ENCODE measurements around the gene CCN6.

DNA sequence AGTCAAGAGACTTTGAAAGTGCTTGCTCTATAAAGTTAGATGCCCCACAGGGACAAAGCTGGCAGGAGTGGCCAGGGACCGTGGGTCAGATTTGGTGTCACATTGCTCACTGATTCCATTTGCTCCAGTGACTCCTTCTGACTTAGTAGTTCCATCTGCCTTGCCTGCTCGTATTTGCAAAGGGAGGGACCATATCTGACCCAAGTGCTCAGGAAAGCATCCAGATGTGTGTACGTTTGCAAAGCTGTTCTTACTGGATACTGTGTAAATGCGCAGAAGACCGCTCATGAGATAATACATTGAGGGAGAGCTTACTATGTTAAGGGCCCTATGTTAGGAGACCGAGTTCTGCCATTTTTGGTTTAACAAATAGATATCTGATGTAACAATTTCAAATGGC, 21.2 kb upstream of the CCN6 start:
- TF ChIP-seq EZH2 (optimal IDR thresholded peaks at IDR 0.05; ENCODE audit: low read depth, low read length) (no peak), EZH2phosphoT487 (IDR thresholded peaks at IDR 0.05; ENCODE audit: low read length) (no peak)
- TF ChIP-seq, protein P1, sequence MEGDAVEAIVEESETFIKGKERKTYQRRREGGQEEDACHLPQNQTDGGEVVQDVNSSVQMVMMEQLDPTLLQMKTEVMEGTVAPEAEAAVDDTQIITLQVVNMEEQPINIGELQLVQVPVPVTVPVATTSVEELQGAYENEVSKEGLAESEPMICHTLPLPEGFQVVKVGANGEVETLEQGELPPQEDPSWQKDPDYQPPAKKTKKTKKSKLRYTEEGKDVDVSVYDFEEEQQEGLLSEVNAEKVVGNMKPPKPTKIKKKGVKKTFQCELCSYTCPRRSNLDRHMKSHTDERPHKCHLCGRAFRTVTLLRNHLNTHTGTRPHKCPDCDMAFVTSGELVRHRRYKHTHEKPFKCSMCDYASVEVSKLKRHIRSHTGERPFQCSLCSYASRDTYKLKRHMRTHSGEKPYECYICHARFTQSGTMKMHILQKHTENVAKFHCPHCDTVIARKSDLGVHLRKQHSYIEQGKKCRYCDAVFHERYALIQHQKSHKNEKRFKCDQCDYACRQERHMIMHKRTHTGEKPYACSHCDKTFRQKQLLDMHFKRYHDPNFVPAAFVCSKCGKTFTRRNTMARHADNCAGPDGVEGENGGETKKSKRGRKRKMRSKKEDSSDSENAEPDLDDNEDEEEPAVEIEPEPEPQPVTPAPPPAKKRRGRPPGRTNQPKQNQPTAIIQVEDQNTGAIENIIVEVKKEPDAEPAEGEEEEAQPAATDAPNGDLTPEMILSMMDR (IDR thresholded peaks at IDR 0.05; ENCODE audit: low read length): no peak

Measured in MM.1S (cell line).